Stimulated activated naive CD8-positive, alpha-beta T cell treated with anti-CD3 and anti-CD28 coated beads, Interleukin-15, Interleukin-2, amounts not matched to agents 100 ng/mL and 50 ng/mL, for 24 hours (primary cell): ENCODE measurements around the gene OR56B1.
"Not testable (repeated sequence)": the region's sequence is repeated elsewhere in the genome, so short reads cannot be mapped to it uniquely, and the experiment has no call there.

Experiments used
- H3K27ac Mint-ChIP-seq: one replicate; pipeline ENCODE4 v1.8.0; 2021; ENCODE audit warnings: mild to moderate bottlenecking, mixed read lengths
- H3K27me3 Mint-ChIP-seq: one replicate; pipeline ENCODE4 v1.8.0; 2021; ENCODE audit warnings: mixed read lengths
- H3K36me3 Mint-ChIP-seq: one replicate; pipeline ENCODE4 v1.8.0; 2021; ENCODE audit warnings: low read depth, mixed read lengths
- H3K4me1 Mint-ChIP-seq: one replicate; pipeline ENCODE4 v1.8.0; 2021; ENCODE audit warnings: low read depth, mixed read lengths
- H3K4me3 Mint-ChIP-seq: one replicate; pipeline ENCODE4 v1.8.0; 2021; ENCODE audit warnings: mild to moderate bottlenecking, mixed read lengths
- H3K9me3 Mint-ChIP-seq: one replicate; pipeline ENCODE4 v1.8.0; 2021; ENCODE audit warnings: mixed read lengths

Gene OR56B1

GRCh38 chr11:5736396-5736795 is at the start of gene OR56B1:
Gene OR56B1 (plus strand): TSS chr11:5736448. CDS start chr11:5736517, 69 bp downstream.
- Mint-ChIP-seq H3K27ac (no peak within 1 kb of the TSS), H3K9me3 (peaks cover 16% of the 10 kb centered on the region), H3K27me3 (peaks cover 7% of the 10 kb centered on the region), H3K4me1 (no peaks in the 10 kb centered on the region), H3K36me3 (peaks cover 15% of the 10 kb centered on the region), H3K4me3 (no peak within 1 kb of the TSS)

- H3K9me3 Mint-ChIP-seq = no peaks in the 10 kb centered on the region
- H3K36me3 Mint-ChIP-seq = peaks cover 18% of the 10 kb centered on the region
- no peak overlapping the region for H3K4me3 Mint-ChIP-seq
- peaks cover 63% of the 10 kb centered on the region for H3K4me1 Mint-ChIP-seq
- H3K27ac Mint-ChIP-seq = peak overlapping the region; percentile 70
- no peaks in the 10 kb centered on the region for H3K27me3 Mint-ChIP-seq
These were observed 47.8 kb upstream of the OR56B1 start for GRCh38 chr11:5688482-5688881.

- no peaks in the 10 kb centered on the region for H3K9me3 Mint-ChIP-seq
- peaks cover 22% of the 10 kb centered on the region for H3K36me3 Mint-ChIP-seq
- peaks cover 62% of the 10 kb centered on the region for H3K4me1 Mint-ChIP-seq
- no peaks in the 10 kb centered on the region for H3K27me3 Mint-ChIP-seq
- H3K27ac Mint-ChIP-seq = peak within 1 kb of the TSS; percentile 98
- H3K4me3 Mint-ChIP-seq = peak within 1 kb of the TSS; percentile 97
These were observed 46.7 kb upstream of the OR56B1 start, which contains the start of gene TRIM22 for GRCh38 chr11:5689551-5689983. Gene TRIM22 (plus strand): TSS chr11:5689790. CDS start chr11:5696233, 6,443 bp downstream.

GRCh38 chr11:5690216-5690615 is 46.0 kb upstream of the OR56B1 start:
- H3K4me3 Mint-ChIP-seq = peak overlapping the region; percentile 97
- H3K36me3 Mint-ChIP-seq = peaks cover 29% of the 10 kb centered on the region
- H3K27me3 Mint-ChIP-seq = no peaks in the 10 kb centered on the region
- peaks cover 62% of the 10 kb centered on the region for H3K4me1 Mint-ChIP-seq
- H3K9me3 Mint-ChIP-seq = no peaks in the 10 kb centered on the region
- peak overlapping the region; percentile 98 for H3K27ac Mint-ChIP-seq

- Mint-ChIP-seq H3K9me3 (no peaks in the 10 kb centered on the region), H3K27me3 (no peaks in the 10 kb centered on the region), H3K36me3 (peaks cover 30% of the 10 kb centered on the region), H3K4me1 (peaks cover 64% of the 10 kb centered on the region), H3K4me3 (peak overlapping the region; percentile 97), H3K27ac (peak overlapping the region; percentile 98)
These were observed 45.5 kb upstream of the OR56B1 start for GRCh38 chr11:5690736-5691135.

GRCh38 chr11:5691238-5691963 is 44.8 kb upstream of the OR56B1 start:
- H3K27me3 Mint-ChIP-seq, H3K9me3 Mint-ChIP-seq: not testable (repeated sequence)
- Mint-ChIP-seq H3K27ac (peak overlapping the region; percentile 98), H3K36me3 (peaks cover 36% of the 10 kb centered on the region), H3K4me3 (peak overlapping the region; percentile 97), H3K4me1 (peaks cover 67% of the 10 kb centered on the region)

GRCh38 chr11:5691964-5692361 is 44.3 kb upstream of the OR56B1 start:
- Mint-ChIP-seq H3K4me3 (peak overlapping the region; percentile 97), H3K4me1 (peaks cover 72% of the 10 kb centered on the region), H3K27me3 (no peaks in the 10 kb centered on the region), H3K9me3 (no peaks in the 10 kb centered on the region), H3K36me3 (peaks cover 42% of the 10 kb centered on the region), H3K27ac (peak overlapping the region; percentile 98)

- Mint-ChIP-seq H3K27me3 (no peaks in the 10 kb centered on the region), H3K36me3 (peaks cover 64% of the 10 kb centered on the region), H3K9me3 (no peaks in the 10 kb centered on the region), H3K4me3 (peak overlapping the region; percentile 28), H3K4me1 (peaks cover 68% of the 10 kb centered on the region), H3K27ac (peak overlapping the region; percentile 83)
These were observed 41.6 kb upstream of the OR56B1 start for GRCh38 chr11:5694642-5695041.

GRCh38 chr11:5695580-5695979 is 40.7 kb upstream of the OR56B1 start:
- Mint-ChIP-seq H3K27ac (peak overlapping the region; percentile 83), H3K4me3 (no peak overlapping the region), H3K27me3 (no peaks in the 10 kb centered on the region), H3K9me3 (no peaks in the 10 kb centered on the region), H3K36me3 (peaks cover 72% of the 10 kb centered on the region), H3K4me1 (peaks cover 75% of the 10 kb centered on the region)

GRCh38 chr11:5696210-5696609 is 40.0 kb upstream of the OR56B1 start:
- no peaks in the 10 kb centered on the region for H3K9me3 Mint-ChIP-seq
- H3K4me3 Mint-ChIP-seq = no peak overlapping the region
- H3K36me3 Mint-ChIP-seq = peaks cover 78% of the 10 kb centered on the region
- H3K27ac Mint-ChIP-seq = peak overlapping the region; percentile 66
- no peaks in the 10 kb centered on the region for H3K27me3 Mint-ChIP-seq
- H3K4me1 Mint-ChIP-seq = peaks cover 82% of the 10 kb centered on the region

GRCh38 chr11:5698281-5698680 is 38.0 kb upstream of the OR56B1 start:
- peaks cover 80% of the 10 kb centered on the region for H3K36me3 Mint-ChIP-seq
- no peaks in the 10 kb centered on the region for H3K9me3 Mint-ChIP-seq
- peak overlapping the region; percentile 50 for H3K27ac Mint-ChIP-seq
- no peaks in the 10 kb centered on the region for H3K27me3 Mint-ChIP-seq
- no peak overlapping the region for H3K4me3 Mint-ChIP-seq
- peaks cover 83% of the 10 kb centered on the region for H3K4me1 Mint-ChIP-seq

GRCh38 chr11:5700421-5701054 is 35.7 kb upstream of the OR56B1 start:
- Mint-ChIP-seq H3K9me3 (no peaks in the 10 kb centered on the region), H3K36me3 (peaks cover 82% of the 10 kb centered on the region), H3K4me3 (peak overlapping the region; percentile 18), H3K27me3 (no peaks in the 10 kb centered on the region), H3K4me1 (peaks cover 80% of the 10 kb centered on the region), H3K27ac (peak overlapping the region; percentile 63)

GRCh38 chr11:5701055-5701577 is 35.1 kb upstream of the OR56B1 start:
- Mint-ChIP-seq H3K36me3 (peaks cover 84% of the 10 kb centered on the region), H3K4me3 (peak overlapping the region; percentile 18), H3K9me3 (no peaks in the 10 kb centered on the region), H3K27me3 (no peaks in the 10 kb centered on the region), H3K27ac (peak overlapping the region; percentile 63), H3K4me1 (peaks cover 80% of the 10 kb centered on the region)

GRCh38 chr11:5703741-5704536 is 32.3 kb upstream of the OR56B1 start:
- Mint-ChIP-seq H3K27me3 (no peaks in the 10 kb centered on the region), H3K4me1 (peaks cover 57% of the 10 kb centered on the region), H3K36me3 (peaks cover 76% of the 10 kb centered on the region), H3K27ac (peak overlapping the region; percentile 75), H3K9me3 (no peaks in the 10 kb centered on the region), H3K4me3 (no peak overlapping the region)
